ENCODE results near the gene GREB1L. TPM values are rescaled to one million over a fixed set of nuclear protein-coding genes. Genes with fewer than 3 reads are reported as not detected.

GREB1L gene
- total and polyA plus RNA-seq, 2 donors = 0.10 to 1.4 TPM

- no peaks in the 10 kb centered on the region for H3K4me1 ChIP-seq (ENCODE audit: insufficient read depth)
- DNase-seq (ENCODE audit: extremely low spot score) = no peak
- WGBS = 66% methylated on average over 6 of the region's 6 CpGs
- no peak overlapping the region for H3K4me3 ChIP-seq (ENCODE audit: low read depth, low read length)
- H3K36me3 ChIP-seq (ENCODE audit: insufficient read depth) = no peaks in the 10 kb centered on the region
- no peak overlapping the region for H3K27ac ChIP-seq (ENCODE audit: low read depth)
Measured at GRCh38 chr18:21330122-21330701, 88.2 kb downstream of the GREB1L start.

GRCh38 chr18:21331065-21331464 lies 89.0 kb downstream of the GREB1L start:
- 52% methylated on average over 2 of the region's 2 CpGs for WGBS

GRCh38 chr18:21335927-21336488 lies 94.0 kb downstream of the GREB1L start:
- Histone ChIP-seq H3K36me3 (ENCODE audit: insufficient read depth) (no peaks in the 10 kb centered on the region), H3K27ac (ENCODE audit: low read depth) (no peak overlapping the region), H3K4me1 (ENCODE audit: insufficient read depth) (no peaks in the 10 kb centered on the region), H3K4me3 (ENCODE audit: low read depth, low read length) (no peak overlapping the region)
- WGBS = 69% methylated on average over 5 of the region's 5 CpGs
- DNase-seq (ENCODE audit: extremely low spot score) = no peak

More at GRCh38 chr18:21331065-21331464, 89.0 kb downstream of the GREB1L start:
- Histone ChIP-seq H3K4me3 (ENCODE audit: low read depth, low read length) (no peak overlapping the region), H3K36me3 (ENCODE audit: insufficient read depth) (no peaks in the 10 kb centered on the region), H3K4me1 (ENCODE audit: insufficient read depth) (no peaks in the 10 kb centered on the region), H3K27ac (ENCODE audit: low read depth) (no peak overlapping the region)
- DNase-seq (ENCODE audit: extremely low spot score) = no peak

GRCh38 chr18:21336846-21337245 lies 94.8 kb downstream of the GREB1L start:
- WGBS = 74% methylated on average over 2 of the region's 2 CpGs
- no peak overlapping the region for H3K4me3 ChIP-seq (ENCODE audit: low read depth, low read length)

GRCh38 chr18:21341141-21341540 lies 99.1 kb downstream of the GREB1L start:
- WGBS = 81% methylated on average over 2 of the region's 2 CpGs
- Histone ChIP-seq H3K36me3 (ENCODE audit: insufficient read depth) (no peaks in the 10 kb centered on the region), H3K4me1 (ENCODE audit: insufficient read depth) (no peaks in the 10 kb centered on the region), H3K4me3 (ENCODE audit: low read depth, low read length) (no peak overlapping the region), H3K27ac (ENCODE audit: low read depth) (no peak overlapping the region)
- DNase-seq (ENCODE audit: extremely low spot score) = no peak

More at GRCh38 chr18:21336846-21337245, 94.8 kb downstream of the GREB1L start:
- no peaks in the 10 kb centered on the region for H3K36me3 ChIP-seq (ENCODE audit: insufficient read depth)
- no peak for DNase-seq (ENCODE audit: extremely low spot score)
- no peak overlapping the region for H3K27ac ChIP-seq (ENCODE audit: low read depth)
- no peaks in the 10 kb centered on the region for H3K4me1 ChIP-seq (ENCODE audit: insufficient read depth)

GRCh38 chr18:21342372-21342771 lies 100.3 kb downstream of the GREB1L start:
- H3K4me3 ChIP-seq (ENCODE audit: low read depth, low read length) = no peak overlapping the region
- WGBS = 17% methylated on average over 1 of the region's 1 CpG
- no peaks in the 10 kb centered on the region for H3K36me3 ChIP-seq (ENCODE audit: insufficient read depth)
- no peak for DNase-seq (ENCODE audit: extremely low spot score)
- H3K4me1 ChIP-seq (ENCODE audit: insufficient read depth) = no peaks in the 10 kb centered on the region
- no peak overlapping the region for H3K27ac ChIP-seq (ENCODE audit: low read depth)

- DNase-seq (ENCODE audit: extremely low spot score) = no peak
- H3K4me3 ChIP-seq (ENCODE audit: low read depth, low read length) = no peak overlapping the region
- H3K27ac ChIP-seq (ENCODE audit: low read depth) = no peak overlapping the region
- H3K36me3 ChIP-seq (ENCODE audit: insufficient read depth) = no peaks in the 10 kb centered on the region
- 86% methylated on average over 1 of the region's 1 CpG for WGBS
- no peaks in the 10 kb centered on the region for H3K4me1 ChIP-seq (ENCODE audit: insufficient read depth)
Measured at GRCh38 chr18:21344860-21345259, 102.8 kb downstream of the GREB1L start.

GRCh38 chr18:21345840-21346239 lies 103.8 kb downstream of the GREB1L start:
- H3K27ac ChIP-seq (ENCODE audit: low read depth) = no peak overlapping the region
- WGBS = 74% methylated on average over 7 of the region's 7 CpGs
- no peak for DNase-seq (ENCODE audit: extremely low spot score)
- H3K4me1 ChIP-seq (ENCODE audit: insufficient read depth) = no peaks in the 10 kb centered on the region
- no peak overlapping the region for H3K4me3 ChIP-seq (ENCODE audit: low read depth, low read length)
- H3K36me3 ChIP-seq (ENCODE audit: insufficient read depth) = no peaks in the 10 kb centered on the region

GRCh38 chr18:21359746-21360145 lies 117.7 kb downstream of the GREB1L start:
- no peak for DNase-seq (ENCODE audit: extremely low spot score)
- Histone ChIP-seq H3K4me1 (ENCODE audit: insufficient read depth) (no peaks in the 10 kb centered on the region), H3K36me3 (ENCODE audit: insufficient read depth) (no peaks in the 10 kb centered on the region), H3K27ac (ENCODE audit: low read depth) (no peak overlapping the region), H3K4me3 (ENCODE audit: low read depth, low read length) (no peak overlapping the region)

- no peaks in the 10 kb centered on the region for H3K4me1 ChIP-seq (ENCODE audit: insufficient read depth)
- no peaks in the 10 kb centered on the region for H3K36me3 ChIP-seq (ENCODE audit: insufficient read depth)
- DNase-seq (ENCODE audit: extremely low spot score) = no peak
- H3K27ac ChIP-seq (ENCODE audit: low read depth) = no peak overlapping the region
- H3K4me3 ChIP-seq (ENCODE audit: low read depth, low read length) = no peak overlapping the region
Measured at GRCh38 chr18:21361307-21361880, 119.4 kb downstream of the GREB1L start.

- H3K4me3 ChIP-seq (ENCODE audit: low read depth, low read length) = no peak overlapping the region
- DNase-seq (ENCODE audit: extremely low spot score) = no peak
- WGBS = 43% methylated on average over 1 of the region's 1 CpG
- H3K27ac ChIP-seq (ENCODE audit: low read depth) = no peak overlapping the region
- H3K36me3 ChIP-seq (ENCODE audit: insufficient read depth) = no peaks in the 10 kb centered on the region
- no peaks in the 10 kb centered on the region for H3K4me1 ChIP-seq (ENCODE audit: insufficient read depth)
Measured at GRCh38 chr18:21362831-21363230, 120.8 kb downstream of the GREB1L start.

- no peak overlapping the region for H3K27ac ChIP-seq (ENCODE audit: low read depth)
- H3K4me3 ChIP-seq (ENCODE audit: low read depth, low read length) = no peak overlapping the region
- WGBS = 6% methylated on average over 1 of the region's 1 CpG
- H3K36me3 ChIP-seq (ENCODE audit: insufficient read depth) = no peaks in the 10 kb centered on the region
- no peaks in the 10 kb centered on the region for H3K4me1 ChIP-seq (ENCODE audit: insufficient read depth)
- no peak for DNase-seq (ENCODE audit: extremely low spot score)
Measured at GRCh38 chr18:21363348-21363747, 121.3 kb downstream of the GREB1L start.

GRCh38 chr18:21364471-21364870 lies 122.4 kb downstream of the GREB1L start:
- DNase-seq (ENCODE audit: extremely low spot score) = no peak
- Histone ChIP-seq H3K4me3 (ENCODE audit: low read depth, low read length) (no peak overlapping the region), H3K4me1 (ENCODE audit: insufficient read depth) (no peaks in the 10 kb centered on the region), H3K27ac (ENCODE audit: low read depth) (no peak overlapping the region), H3K36me3 (ENCODE audit: insufficient read depth) (no peaks in the 10 kb centered on the region)
- WGBS = 52% methylated on average over 2 of the region's 2 CpGs

GRCh38 chr18:21366896-21367295 lies 124.9 kb downstream of the GREB1L start:
- WGBS = 69% methylated on average over 2 of the region's 2 CpGs
- no peaks in the 10 kb centered on the region for H3K4me1 ChIP-seq (ENCODE audit: insufficient read depth)
- no peaks in the 10 kb centered on the region for H3K36me3 ChIP-seq (ENCODE audit: insufficient read depth)
- no peak for DNase-seq (ENCODE audit: extremely low spot score)
- H3K27ac ChIP-seq (ENCODE audit: low read depth) = no peak overlapping the region
- no peak overlapping the region for H3K4me3 ChIP-seq (ENCODE audit: low read depth, low read length)

Data from urinary bladder (tissue), 4 donors.